Stimulated activated CD4-positive, alpha-beta T cell treated with anti-CD3 and anti-CD28 coated beads, Interleukin-15, amount 100 ng/mL, for 24 hours (primary cell): Measurements from ENCODE around the gene CDH3.
"Not testable (repeated sequence)": the region's sequence is repeated elsewhere in the genome, so short reads cannot be mapped to it uniquely, and the experiment has no call there.

ENCODE experiments used
- DNase-seq: peaks from one replicate; pipeline ENCODE4 v3.0.0-alpha.2; 2020

Gene CDH3

GRCh38 chr16:68707340-68708152, 62.4 kb downstream of the CDH3 start:
- DNase-seq, result no peak

GRCh38 chr16:68710211-68710610, 65.1 kb downstream of the CDH3 start:
- DNase-seq, result no peak

- DNase-seq, result peak; percentile 24
Measured at GRCh38 chr16:68711421-68712139, 66.5 kb downstream of the CDH3 start.

DNA sequence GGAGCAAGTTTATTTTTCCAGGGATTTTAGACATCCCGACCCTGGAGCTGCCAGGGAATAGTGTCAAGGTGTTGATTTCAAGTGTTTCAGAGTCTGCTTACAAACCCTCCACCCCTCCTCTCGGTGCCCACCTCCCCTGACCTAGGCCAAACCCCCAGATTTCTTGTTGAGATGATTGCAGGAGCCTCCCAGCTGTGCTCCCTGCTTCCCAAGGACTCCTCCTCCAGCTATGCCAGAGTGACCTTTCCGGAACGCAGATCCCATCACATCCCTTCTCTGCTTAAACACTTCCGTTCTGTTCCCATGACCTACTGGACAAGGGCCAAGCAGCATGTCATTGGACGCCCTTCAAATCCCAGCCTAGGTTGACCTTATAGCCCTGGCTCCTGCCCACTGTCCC, 68.3 kb downstream of the CDH3 start:
- DNase-seq, result no peak

GRCh38 chr16:68715471-68715870, 70.4 kb downstream of the CDH3 start:
- no peak for DNase-seq

GRCh38 chr16:68716516-68716915, 71.4 kb downstream of the CDH3 start:
- DNase-seq, result not testable (repeated sequence)

GRCh38 chr16:68717684-68718083, 72.6 kb downstream of the CDH3 start:
- DNase-seq, result no peak

DNA sequence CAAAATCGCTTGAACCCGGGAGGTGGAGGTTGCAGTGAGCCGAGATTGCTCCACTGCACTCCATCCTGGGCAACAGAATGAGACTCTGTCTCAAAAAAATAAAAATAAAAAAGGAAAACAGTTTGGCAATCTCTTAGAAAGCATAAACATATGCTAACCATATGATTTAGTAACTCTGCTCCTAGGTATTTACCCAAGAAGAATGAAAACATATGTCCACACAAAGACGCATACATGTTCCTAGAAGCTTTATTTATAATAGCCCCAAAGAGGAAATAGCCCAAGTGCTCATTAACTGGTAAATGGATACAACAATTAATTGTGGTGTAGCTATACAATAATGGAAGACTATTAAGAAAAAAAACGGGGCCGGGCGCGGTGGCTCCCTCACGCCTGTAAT, 73.5 kb downstream of the CDH3 start:
- no peak for DNase-seq

- peak; percentile 50 for DNase-seq
Measured at GRCh38 chr16:68719993-68720489, 74.9 kb downstream of the CDH3 start.

- DNase-seq, result no peak
Measured at GRCh38 chr16:68722119-68723024, 77.3 kb downstream of the CDH3 start.

DNA sequence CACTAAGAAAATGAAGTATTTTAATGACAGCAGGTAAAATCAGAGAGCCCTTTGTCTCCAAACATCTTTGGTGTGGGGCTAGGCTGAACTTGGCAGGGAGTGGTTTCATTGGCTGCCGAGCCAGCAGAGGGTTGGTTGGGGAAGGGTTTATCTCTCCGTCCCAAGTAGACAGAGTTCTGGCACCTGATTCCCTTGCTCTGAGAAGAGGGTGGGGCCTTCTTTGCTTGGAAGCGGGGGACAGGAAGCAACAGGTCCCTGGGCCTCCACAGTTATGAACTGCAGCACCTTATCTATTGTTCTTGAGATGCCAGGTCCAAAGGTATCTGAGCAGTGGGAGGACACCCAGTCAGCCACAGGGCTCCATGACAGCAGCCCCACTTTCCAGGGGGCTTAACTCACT, 79.7 kb downstream of the CDH3 start:
- DNase-seq, result no peak

DNA sequence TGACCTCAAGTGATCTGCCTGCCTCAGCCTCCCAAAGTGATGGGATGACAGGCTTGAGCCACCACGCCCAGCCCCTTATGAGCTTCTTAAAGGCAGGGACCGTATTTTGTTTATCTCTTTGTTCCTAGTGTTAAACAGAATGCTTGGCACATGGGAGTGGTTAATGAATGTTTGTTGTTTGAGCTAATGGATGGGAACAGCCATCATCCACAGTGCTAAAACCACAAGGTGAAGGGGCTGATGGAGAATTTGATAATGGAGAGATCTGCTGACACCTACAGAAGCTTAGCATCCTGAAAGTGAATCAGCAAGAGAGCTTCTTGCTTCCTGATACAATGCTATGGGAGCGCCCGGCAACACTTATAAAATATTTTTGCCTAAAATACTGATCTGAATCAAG, 83.4 kb downstream of the CDH3 start:
- no peak for DNase-seq

GRCh38 chr16:68731637-68732036, 86.5 kb downstream of the CDH3 start:
- no peak for DNase-seq

DNA sequence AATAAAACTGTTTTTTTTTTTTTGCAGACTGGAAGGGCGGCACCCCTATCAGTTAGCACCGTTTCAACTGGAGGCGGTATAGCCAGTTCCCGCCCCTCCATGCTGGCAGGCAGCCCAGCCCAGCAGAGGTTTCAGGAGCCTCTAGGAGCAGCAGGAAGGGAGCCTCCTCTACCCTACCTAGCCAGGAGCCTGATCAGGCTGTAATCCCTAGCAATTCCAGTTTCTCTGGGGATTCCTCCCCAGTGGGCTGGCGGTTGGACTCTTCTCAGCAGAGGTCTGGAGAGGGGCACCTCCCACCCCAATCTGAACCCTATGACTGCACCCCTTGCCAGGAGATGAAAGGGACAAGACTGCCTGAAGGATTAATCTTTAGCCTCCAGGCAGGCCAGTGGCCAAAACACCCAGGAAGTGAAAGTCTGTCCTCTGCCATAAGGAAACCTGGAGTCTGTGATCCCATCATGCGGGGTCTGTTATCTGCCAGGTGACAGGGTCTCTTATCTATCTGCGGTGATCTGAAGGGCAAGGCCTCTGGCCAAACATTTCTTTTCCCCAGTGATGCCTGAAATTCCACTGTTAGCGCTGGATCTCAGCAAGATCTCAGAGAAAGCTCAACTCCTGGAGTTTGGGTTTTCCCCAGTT, 87.1 kb downstream of the CDH3 start:
- DNase-seq, result no peak

DNA sequence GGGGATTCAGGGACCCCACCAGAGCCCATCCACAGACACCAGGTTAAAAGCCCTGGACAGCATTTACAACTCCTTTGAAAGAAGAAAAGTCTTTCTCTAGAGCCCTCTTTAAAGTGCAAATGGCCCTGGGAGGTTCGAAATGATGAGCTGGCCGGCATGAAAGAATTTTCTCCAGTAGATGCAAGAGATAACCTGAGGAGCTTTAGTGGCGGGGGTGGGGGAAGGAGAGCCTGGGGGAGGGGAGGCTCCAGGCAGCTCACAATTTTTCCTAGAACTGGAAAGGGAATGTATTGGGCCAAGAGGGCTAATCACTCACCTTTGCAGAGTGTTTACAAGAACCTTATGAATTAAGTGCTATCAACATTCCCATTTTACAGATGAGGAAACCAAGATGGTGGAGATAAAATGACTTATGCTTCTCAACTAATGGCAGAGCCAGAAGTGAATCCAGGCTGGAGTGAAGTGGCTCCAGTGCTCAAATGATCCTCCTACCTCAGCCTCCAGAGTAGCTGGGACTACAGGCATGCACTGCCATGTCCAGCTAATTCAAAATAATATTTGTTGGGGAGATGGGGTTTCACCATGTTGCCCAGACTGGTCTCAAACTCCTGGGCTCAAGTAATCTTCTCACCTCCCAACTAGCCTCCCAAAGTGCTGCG, 87.8 kb downstream of the CDH3 start:
- DNase-seq, result no peak

DNA sequence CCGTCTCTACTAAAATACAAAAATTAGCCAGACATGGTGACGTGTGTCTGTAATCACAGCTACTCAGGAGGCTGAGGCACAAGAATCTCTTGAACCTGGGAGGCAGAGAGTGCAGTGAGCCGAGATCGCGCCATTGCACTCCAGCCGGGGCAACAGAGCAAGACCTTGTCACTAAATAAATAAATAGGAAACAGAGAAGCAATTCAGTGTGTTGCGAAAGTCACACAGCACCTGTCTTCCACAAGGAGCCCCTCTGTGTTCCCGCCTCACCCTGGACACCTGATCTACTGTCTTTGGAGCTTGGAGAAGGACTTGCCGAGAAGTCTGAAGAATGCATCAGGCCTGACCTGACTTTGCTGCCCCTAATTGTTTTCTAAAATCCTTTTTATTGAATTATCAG, 88.5 kb downstream of the CDH3 start:
- DNase-seq, result no peak

DNA sequence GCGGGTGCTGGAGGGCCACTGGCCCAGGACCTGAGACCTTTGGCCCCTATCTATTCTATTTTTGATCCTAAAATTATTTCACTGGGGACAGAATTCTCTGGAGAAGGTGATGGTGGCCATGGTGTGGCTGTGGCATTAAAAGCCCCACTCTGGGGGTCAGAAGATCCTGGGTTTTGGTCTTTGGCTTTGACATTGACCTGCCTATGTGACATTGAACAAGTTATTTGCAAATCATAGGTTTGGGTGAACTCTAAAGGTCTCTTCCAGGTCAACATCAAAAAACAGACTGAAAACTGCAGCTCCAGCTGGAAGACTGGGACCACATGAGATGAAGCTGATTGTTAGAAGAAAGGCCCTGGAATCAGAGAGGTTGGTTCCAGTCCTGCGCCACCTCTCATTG, 89.7 kb downstream of the CDH3 start:
- DNase-seq, result no peak

DNA sequence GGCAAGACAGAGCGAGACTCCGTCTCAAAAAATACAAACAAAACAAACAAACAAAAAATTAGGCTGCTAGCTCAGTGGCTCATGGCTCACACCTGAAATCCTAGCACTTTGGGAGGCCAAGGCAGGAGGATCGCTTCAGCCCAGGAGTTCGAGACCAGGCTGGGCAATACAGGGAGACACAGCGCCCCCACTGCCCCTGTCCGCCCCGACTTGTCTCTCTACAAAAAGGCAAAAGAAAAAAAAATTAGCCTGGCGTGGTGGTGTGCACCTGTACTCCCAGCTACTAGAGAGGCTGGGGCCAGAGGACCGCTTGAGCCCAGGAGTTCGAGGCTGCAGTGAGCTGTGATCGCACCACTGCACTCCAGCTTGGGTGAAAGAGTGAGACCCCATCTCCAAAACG, 91.5 kb downstream of the CDH3 start:
- DNase-seq, result no peak

DNA sequence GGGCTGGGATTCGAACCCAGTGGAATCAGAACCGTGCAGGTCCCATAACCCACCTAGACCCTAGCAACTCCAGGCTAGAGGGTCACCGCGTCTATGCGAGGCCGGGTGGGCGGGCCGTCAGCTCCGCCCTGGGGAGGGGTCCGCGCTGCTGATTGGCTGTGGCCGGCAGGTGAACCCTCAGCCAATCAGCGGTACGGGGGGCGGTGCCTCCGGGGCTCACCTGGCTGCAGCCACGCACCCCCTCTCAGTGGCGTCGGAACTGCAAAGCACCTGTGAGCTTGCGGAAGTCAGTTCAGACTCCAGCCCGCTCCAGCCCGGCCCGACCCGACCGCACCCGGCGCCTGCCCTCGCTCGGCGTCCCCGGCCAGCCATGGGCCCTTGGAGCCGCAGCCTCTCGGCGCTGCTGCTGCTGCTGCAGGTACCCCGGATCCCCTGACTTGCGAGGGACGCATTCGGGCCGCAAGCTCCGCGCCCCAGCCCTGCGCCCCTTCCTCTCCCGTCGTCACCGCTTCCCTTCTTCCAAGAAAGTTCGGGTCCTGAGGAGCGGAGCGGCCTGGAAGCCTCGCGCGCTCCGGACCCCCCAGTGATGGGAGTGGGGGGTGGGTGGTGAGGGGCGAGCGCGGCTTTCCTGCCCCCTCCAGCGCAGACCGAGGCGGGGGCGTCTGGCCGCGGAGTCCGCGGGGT, 92.1 kb downstream of the CDH3 start, which contains the start of gene CDH1:
Gene CDH1 (plus strand): TSS at position 247 of the 684 bp plus-strand sequence. CDS start 124 bp downstream, at position 371.
- DNase-seq, result peak; percentile 47

DNA sequence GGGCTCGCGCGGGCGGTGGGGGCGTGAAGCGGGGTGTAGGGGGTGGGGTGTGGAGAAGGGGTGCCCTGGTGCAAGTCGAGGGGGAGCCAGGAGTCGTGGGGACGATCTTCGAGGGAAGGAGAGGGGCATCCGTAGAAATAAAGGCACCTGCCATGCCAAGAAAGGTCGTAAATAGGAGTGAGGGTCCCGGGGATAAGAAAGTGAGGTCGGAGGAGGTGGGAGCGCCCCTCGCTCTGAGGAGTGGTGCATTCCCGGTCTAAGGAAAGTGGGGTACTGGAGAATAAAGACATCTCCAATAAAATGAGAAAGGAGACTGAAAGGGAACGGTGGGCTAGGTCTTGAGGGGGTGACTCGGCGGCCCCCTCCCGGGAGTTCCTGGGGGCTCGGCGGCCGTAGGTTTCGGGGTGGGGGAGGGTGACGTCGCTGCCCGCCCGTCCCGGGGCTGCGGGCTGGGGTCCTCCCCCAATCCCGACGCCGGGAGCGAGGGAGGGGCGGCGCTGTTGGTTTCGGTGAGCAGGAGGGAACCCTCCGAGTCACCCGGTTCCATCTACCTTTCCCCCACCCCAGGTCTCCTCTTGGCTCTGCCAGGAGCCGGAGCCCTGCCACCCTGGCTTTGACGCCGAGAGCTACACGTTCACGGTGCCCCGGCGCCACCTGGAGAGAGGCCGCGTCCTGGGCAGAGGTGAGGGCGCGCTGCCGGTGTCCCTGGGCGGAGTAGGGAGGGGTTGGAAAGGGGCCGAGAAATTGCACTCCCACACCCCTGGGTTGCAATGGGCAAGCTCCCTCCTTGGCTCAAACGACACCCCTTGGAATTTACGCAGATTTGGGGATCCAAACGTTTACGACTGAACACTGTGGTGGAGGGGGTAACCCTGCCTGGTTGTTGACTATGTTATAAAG, 92.9 kb downstream of the CDH3 start:
- no peak for DNase-seq
